Prostate gland (tissue), 2 donors: ENCODE data around the gene RAVER1. TPM values are rescaled to one million over a fixed set of nuclear protein-coding genes. Genes with fewer than 3 reads are reported as not detected.

Experiments
- DNase-seq: peaks from one replicate; pipeline ENCODE4 v3.0.0-alpha.2; 2019; ENCODE audit warnings: low spot score
- H3K27ac ChIP-seq, 2 donors: fragments of 200-600 bp; sonication (generic); 2 replicates each; pipeline ENCODE4 v1.5.1; 2017 to 2019
- H3K27me3 ChIP-seq: fragments of 200-600 bp; sonication (generic); replicated peaks from 2 replicates; pipeline ENCODE4 v1.5.1; 2019; ENCODE audit not compliant: insufficient read depth
- H3K36me3 ChIP-seq, 2 donors: fragments of 200-600 bp; sonication (generic); 1 replicate in 1 of 2; 2 replicates in 1 of 2; pipeline versions ENCODE4 v1.5.1 to v1.8.1; 2017 to 2019
- H3K4me1 ChIP-seq: fragments of 200-600 bp; sonication (generic); replicated peaks from 2 replicates; pipeline ENCODE4 v1.5.1; 2019
- H3K4me3 ChIP-seq, 2 donors: fragments of 200-600 bp; sonication (generic); 2 replicates each; pipeline ENCODE4 v1.5.1; 2017 to 2019
- H3K9me3 ChIP-seq: fragments of 200-600 bp; sonication (generic); 2 replicates; pipeline ENCODE4 v1.5.1; 2017
- POLR2A ChIP-seq: fragments of 450-650 bp; IDR thresholded peaks from one replicate; pipeline ENCODE4 v1.6.1; 2016; ENCODE audit warnings: antibody characterized with exemption, mild to moderate bottlenecking
- POLR2AphosphoS5 ChIP-seq: sonication (generic); formaldehyde crosslinking; IDR thresholded peaks from one replicate; pipeline ENCODE4 v1.6.1; 2017; ENCODE audit warnings: antibody characterized with exemption
- WGBS: methylation state at CpG from one replicate; pipeline ENCODE4 v1.1.5; 2018; 5-methylcytosine and 5-hydroxymethylcytosine counted together
- intact Hi-C: fragments of 100-400 bp; cut with DNase I; formaldehyde crosslinking; loops from one replicate; pipeline ENCODE4 v1.14.2; 2022
- small RNA-seq, 2 donors: library from RNA; depleted of rRNA; stranded (forward); fragments of <200 nt; gene quantifications; one replicate each; pipeline ENCODE3, GENCODE V24; 2016
- total RNA-seq, 2 donors: library from RNA; depleted of rRNA; stranded (reverse); fragments of >200 nt; gene quantifications; one replicate each; pipeline ENCODE4 v1.1.0, GENCODE V29; 2016
- TF ChIP-seq, protein P1 (sequence below), 4 experiments: fragments of 200-600 bp in 2 of 4; fragments of 450-650 bp in 2 of 4; sonication (generic) in 2 of 4; IDR thresholded peaks; 1 replicate in 3 of 4; 2 replicates in 1 of 4; pipeline ENCODE4 v1.5.1; 2016 to 2019; ENCODE audit warnings: antibody characterized with exemption in 4 of 4, mild to moderate bottlenecking in 2 of 4, moderate library complexity in 2 of 4

The RAVER1 gene
- total RNA-seq, 2 donors from 2014 or later, result 50.2 to 53.2 TPM

DNA sequence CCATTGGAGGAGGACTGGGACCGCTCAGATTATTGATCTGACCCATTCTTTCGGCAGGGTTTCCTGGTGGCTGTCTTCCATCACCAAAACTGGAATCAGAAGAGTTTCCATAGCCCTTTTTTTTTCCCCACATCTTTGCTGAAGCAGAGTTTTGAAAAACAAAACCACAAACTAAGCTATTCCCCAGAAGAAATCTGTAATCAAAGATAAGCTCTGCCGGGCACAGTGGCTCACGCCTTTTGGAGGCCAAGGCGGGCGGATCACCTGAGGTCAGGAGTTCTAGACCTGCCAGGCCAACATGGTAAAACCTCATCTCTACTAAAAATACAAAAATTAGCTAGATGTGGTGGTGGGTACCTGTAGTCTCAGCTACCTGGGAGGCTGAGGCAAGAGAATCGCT, 66.6 kb downstream of the RAVER1 start:
- Histone ChIP-seq H3K27me3 (no peaks in the 10 kb centered on the region), H3K4me1 (no peaks in the 10 kb centered on the region), H3K27ac (no peak overlapping the region), H3K4me3 (no peak overlapping the region), H3K36me3 (no peaks in the 10 kb centered on the region), H3K9me3 (no peaks in the 10 kb centered on the region)
- whole genome bisulfite sequencing, result 86% methylated on average over 7 of the region's 7 CpGs
- intact Hi-C loops, result no loop called here
- DNase-seq, result no peak
- TF ChIP-seq POLR2A (no peak), POLR2AphosphoS5 (no peak)
- TF ChIP-seq, protein P1, sequence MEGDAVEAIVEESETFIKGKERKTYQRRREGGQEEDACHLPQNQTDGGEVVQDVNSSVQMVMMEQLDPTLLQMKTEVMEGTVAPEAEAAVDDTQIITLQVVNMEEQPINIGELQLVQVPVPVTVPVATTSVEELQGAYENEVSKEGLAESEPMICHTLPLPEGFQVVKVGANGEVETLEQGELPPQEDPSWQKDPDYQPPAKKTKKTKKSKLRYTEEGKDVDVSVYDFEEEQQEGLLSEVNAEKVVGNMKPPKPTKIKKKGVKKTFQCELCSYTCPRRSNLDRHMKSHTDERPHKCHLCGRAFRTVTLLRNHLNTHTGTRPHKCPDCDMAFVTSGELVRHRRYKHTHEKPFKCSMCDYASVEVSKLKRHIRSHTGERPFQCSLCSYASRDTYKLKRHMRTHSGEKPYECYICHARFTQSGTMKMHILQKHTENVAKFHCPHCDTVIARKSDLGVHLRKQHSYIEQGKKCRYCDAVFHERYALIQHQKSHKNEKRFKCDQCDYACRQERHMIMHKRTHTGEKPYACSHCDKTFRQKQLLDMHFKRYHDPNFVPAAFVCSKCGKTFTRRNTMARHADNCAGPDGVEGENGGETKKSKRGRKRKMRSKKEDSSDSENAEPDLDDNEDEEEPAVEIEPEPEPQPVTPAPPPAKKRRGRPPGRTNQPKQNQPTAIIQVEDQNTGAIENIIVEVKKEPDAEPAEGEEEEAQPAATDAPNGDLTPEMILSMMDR (IDR thresholded peaks at IDR 0.05), result no peak

Small RNAs within 50 kb of the gene (small RNA-seq; reads per million reads assigned to genes)
- gene AC011511.1 (0 reads per million in 2 donors), gene AC011511.4 (0 reads per million in 2 donors)

Other genes starting within 250 kb of the RAVER1 start
- gene SHFL, start 247.2 kb downstream of the RAVER1 start, total RNA-seq, result 10 to 100 TPM; 23.5 to 36.0 TPM
- gene ANGPTL6, start 230.9 kb downstream of the RAVER1 start, total RNA-seq, result 1 to 10 TPM in 1 of 2 donors, not detected in 1; 2.4 TPM
- gene PPAN, start 227.2 kb downstream of the RAVER1 start, total RNA-seq, result 10 to 100 TPM; 27.6 to 47.2 TPM
- 10 to 100 TPM in 1 of 2 donors, 1 to 10 TPM in 1; 9.2 to 20.8 TPM for gene P2RY11, start 221.8 kb downstream of the RAVER1 start, total RNA-seq
- gene EIF3G, start 213.6 kb downstream of the RAVER1 start, total RNA-seq, result 100 to 1,000 TPM; 264 to 300 TPM
- gene DNMT1, start 138.6 kb downstream of the RAVER1 start, total RNA-seq, result 10 to 100 TPM; 29.9 to 50.0 TPM
- 1 to 10 TPM; 4.5 to 8.5 TPM for gene S1PR2, start 102.2 kb downstream of the RAVER1 start, total RNA-seq
- gene MRPL4, start 81.3 kb downstream of the RAVER1 start, total RNA-seq, result 10 to 100 TPM; 72.6 to 75.6 TPM
- gene ICAM1, start 62.4 kb downstream of the RAVER1 start, total RNA-seq, result 10 to 100 TPM in 1 of 2 donors, 1 to 10 TPM in 1; 8.9 to 25.1 TPM
- gene ICAM4, start 46.6 kb downstream of the RAVER1 start, total RNA-seq, result 1 to 10 TPM in 1 of 2 donors, not detected in 1; 1.0 TPM
- gene ICAM5, start 43.6 kb downstream of the RAVER1 start, total RNA-seq, result 1 to 10 TPM in 1 of 2 donors, not detected in 1; 7.1 TPM
- gene ZGLP1, start 23.7 kb downstream of the RAVER1 start, total RNA-seq, result 10 to 100 TPM in 1 of 2 donors, 1 to 10 TPM in 1; 5.0 to 12.3 TPM
- gene FDX2, start 17.5 kb downstream of the RAVER1 start, total RNA-seq, result 10 to 100 TPM; 20.9 to 29.9 TPM
- 1 to 10 TPM; 6.4 to 6.5 TPM for gene ICAM3, start 6.1 kb upstream of the RAVER1 start, total RNA-seq
- 100 to 1,000 TPM in 1 of 2 donors, 10 to 100 TPM in 1; 90.8 to 161 TPM for gene TYK2, start 47.0 kb upstream of the RAVER1 start, total RNA-seq
- gene CDC37, start 70.0 kb upstream of the RAVER1 start, total RNA-seq, result 100 to 1,000 TPM; 135 to 159 TPM
- 10 to 100 TPM; 14.5 to 15.1 TPM for gene PDE4A, start 87.0 kb upstream of the RAVER1 start, total RNA-seq
- 10 to 100 TPM; 93.4 to 94.2 TPM for gene KEAP1, start 169.8 kb upstream of the RAVER1 start, total RNA-seq
- gene S1PR5, start 183.9 kb upstream of the RAVER1 start, total RNA-seq, result 10 to 100 TPM in 1 of 2 donors, 1 to 10 TPM in 1; 3.4 to 17.0 TPM
- gene ATG4D, start 210.4 kb upstream of the RAVER1 start, total RNA-seq, result 10 to 100 TPM; 36.3 to 57.9 TPM
- 10 to 100 TPM; 23.6 to 23.8 TPM for gene KRI1, start 232.5 kb upstream of the RAVER1 start, total RNA-seq
- gene CDKN2D, start 235.4 kb upstream of the RAVER1 start, total RNA-seq, result 1 to 10 TPM; 3.7 to 8.2 TPM